GM12892 (cell line): ENCODE measurements around the gene GFER.

Experiments
- POLR2A ChIP-seq: IDR thresholded peaks from 2 replicates; pipeline ENCODE4 v1.6.1; 2011; ENCODE audit warnings: low read depth, low read length, control low read depth
- POLR2AphosphoS5 ChIP-seq: IDR thresholded peaks from 2 replicates; pipeline ENCODE4 v1.6.1; 2011; ENCODE audit warnings: low read depth, low read length, control low read depth
- TAF1 ChIP-seq: IDR thresholded peaks from 2 replicates; pipeline ENCODE4 v1.6.1; 2011; ENCODE audit warnings: low read depth, mild to moderate bottlenecking, control low read depth, low read length, borderline replicate concordance

DNA sequence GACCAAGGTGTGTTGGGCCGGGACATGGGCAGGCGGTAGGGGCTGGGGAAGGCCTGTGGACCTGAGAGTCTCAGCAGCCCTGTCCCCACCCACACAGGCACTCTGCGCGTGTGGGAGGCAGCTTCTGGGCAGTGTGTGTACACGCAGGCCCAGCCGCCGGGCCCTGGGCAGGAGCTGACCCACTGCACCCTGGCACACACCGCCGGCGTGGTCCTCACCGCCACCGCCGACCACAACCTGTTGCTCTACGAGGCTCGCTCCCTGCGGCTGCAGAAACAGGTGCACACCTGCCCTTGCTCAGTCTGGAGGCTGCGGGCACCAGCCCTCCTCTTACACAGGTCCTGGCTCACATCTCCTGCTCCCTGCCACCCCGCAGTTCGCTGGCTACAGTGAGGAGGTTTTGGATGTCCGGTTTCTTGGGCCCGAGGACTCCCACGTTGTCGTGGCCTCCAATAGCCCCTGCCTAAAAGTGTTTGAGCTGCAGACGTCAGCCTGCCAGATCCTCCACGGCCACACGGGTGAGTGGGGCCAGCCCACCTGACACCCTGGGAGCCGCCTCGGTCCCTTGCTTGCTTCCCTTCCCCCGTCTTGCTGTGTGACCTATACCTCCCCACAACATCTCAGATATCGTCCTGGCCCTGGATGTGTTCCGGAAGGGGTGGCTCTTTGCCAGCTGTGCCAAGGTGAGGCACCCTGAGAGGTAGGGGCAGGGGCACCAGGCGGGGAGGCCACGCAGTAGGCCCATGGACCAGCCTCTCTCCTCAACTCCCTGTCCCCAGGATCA, 8.4 kb upstream of the GFER start:
- TF ChIP-seq POLR2AphosphoS5 = no peak
- no peak for TF ChIP-seq TAF1
- no peak for TF ChIP-seq POLR2A
